GM21423 (cell line): ENCODE results near the gene RFX3.

Experiments used
- ATAC-seq: cut with Tn5 transposase; IDR thresholded peaks from one replicate; pipeline ENCODE4 v1.9.1; 2021; ENCODE audit warnings: mild to moderate bottlenecking, moderate library complexity; ENCODE audit not compliant: unreplicated experiment

The RFX3 gene

DNA sequence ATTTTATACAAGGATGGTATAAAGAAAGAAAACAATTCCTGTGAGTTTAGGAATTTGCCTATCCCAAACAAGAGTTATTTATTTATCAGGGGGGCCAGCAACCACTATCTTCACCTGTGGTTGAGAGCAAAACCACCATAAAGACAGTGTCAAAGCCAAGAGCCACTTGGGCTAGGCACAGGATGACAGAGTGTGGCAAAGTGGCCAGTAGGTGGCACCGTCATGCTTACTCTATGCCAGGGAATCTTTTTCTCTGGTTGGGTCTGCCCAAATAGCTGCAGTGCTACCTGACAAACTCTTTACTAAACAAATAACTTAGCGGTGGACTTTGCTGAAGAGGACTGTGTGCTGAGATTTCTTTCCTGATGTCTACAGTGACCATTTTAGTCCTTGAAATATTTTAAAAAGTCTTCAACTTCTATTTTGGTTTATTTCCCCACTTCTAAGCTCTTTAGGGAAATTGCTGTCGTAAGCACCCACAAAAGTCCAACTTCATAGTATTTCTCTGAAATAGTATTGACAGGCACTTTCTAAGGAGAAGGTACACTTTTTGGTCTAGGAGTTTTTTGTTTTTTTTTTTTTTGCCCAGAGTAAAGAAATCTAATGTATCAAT is 285.0 kb downstream of the RFX3 start:
- ATAC-seq = peak; percentile 94

DNA sequence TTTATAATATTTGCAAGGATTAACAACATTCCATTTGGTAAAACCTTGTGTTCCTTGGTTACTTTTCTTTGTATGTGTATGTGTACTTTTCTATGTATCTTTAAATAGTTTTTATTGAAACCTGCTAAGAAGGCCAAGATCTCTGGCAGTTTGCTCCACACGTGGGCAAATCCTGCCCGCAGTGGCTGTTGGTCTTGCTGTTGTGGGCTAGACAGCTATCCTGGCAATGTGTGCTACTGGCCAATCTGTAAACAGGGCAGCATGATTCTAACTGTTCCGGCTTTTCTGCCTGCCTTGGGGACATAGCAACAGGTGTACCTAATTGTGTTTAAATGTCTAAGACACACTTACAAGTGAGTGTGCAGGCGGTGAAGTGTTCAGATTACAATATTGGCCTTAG is 286.6 kb downstream of the RFX3 start:
- ATAC-seq = no peak

DNA sequence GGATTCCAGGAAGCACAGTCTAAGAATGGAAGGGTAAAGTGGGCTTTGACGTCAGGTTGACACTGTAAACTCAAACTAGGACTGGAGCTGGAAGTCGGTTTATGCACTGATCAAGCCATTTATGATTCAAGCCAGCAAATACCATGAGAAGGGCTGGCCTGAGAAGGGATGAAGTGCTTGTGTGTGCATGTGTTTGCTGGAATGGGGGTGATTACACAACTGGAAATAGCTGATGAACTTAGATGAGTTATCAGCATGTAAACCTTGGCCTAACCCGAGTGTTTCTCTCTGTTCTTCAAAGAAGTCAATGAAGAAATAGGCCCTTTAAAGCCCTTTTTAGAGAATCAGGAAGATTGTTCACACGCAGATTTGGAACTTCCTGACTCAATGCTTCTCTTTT is 287.6 kb downstream of the RFX3 start:
- ATAC-seq = no peak

DNA sequence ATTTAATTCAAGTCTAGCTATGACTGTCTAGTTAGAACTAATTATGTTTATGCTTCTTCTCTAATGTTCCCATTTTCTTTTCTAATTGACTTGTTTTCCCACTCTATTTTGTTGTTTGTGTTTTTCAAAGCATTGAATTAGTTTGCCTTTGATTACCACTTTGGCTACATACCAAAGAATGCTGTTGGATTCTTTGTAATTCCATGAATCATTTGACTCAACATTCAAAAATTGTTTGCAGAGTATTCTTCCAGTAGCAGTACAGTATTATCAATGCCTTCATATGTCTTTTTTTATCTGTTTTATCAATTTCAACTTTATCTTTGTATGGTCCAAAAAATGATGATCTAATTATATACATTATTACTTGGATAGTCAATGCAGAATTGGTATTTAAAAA is 288.7 kb downstream of the RFX3 start:
- ATAC-seq = no peak

DNA sequence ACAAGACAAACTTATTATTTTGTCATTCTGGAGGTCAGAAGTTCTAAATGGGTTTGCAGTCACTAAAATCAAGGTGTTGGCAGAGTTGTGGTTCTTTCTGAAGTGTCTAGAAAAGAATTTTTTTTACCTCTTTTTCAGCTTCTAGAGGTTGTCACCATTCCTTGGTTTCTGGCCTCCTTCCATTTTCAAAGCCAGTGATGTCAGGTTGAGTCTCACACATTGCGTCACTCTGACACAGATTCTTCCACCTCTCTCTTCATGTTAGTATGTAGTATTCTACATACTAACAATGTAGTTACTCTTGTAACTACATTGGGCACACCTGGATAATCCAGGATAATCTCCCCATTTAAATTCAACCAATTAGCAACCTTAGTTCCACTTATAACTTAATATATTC is 290.3 kb downstream of the RFX3 start:
- no peak for ATAC-seq

DNA sequence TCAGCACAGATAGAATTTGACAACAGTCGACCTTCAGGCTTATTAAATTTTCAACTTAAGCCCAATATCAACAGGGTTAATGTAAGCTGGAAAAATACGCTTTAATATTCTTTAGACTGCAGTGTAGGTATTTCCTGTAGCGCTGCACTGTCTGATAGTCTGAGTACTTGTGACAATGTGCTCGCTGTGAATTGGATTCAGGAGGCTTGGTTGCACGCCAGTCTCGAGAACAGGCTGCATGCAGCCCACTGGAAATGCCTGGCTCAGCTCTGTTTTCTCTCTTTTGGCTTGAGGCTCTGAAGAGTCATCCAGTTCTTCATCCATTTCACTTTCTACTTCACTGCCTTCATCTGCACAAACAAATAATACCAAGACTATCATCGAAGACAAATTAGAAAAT is 300.9 kb downstream of the RFX3 start:
- no peak for ATAC-seq

DNA sequence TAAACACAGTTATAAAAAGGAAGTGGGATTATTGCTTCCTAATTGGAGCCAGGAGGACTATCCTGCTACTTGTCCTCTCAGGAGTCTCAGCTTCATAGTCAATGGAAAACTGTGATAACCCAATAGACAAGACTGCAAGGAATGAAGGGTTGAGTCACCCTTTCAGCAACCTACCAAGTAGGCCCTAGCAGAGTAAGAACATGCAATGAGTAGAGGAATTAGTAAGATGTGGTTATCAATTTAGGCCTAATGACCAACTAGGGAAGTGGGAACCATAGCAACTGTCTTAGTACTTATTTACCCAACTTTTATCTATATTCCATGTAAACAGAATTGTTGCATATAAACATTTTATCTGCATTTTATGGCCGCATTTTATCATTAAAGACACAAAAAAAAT is 310.1 kb downstream of the RFX3 start:
- ATAC-seq = no peak

DNA sequence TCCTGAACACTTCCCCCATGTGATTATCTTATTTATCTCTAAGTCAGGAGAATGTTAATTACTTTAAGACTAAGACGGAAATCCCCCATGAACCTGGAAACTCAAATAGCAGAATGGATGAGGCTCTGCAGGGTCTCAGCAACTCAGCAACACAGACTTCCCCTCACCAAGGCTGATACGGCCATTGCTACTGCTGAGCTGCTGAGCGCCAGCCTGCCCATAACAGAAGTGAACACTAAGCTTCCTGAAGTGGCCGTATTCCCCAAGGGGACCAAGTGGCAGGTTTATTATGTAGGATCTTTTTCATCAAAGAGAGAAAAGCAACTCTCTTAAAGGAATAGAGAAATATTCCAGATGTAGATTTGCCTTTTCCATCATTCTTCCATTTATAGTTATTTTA is 311.1 kb downstream of the RFX3 start:
- ATAC-seq = no peak

DNA sequence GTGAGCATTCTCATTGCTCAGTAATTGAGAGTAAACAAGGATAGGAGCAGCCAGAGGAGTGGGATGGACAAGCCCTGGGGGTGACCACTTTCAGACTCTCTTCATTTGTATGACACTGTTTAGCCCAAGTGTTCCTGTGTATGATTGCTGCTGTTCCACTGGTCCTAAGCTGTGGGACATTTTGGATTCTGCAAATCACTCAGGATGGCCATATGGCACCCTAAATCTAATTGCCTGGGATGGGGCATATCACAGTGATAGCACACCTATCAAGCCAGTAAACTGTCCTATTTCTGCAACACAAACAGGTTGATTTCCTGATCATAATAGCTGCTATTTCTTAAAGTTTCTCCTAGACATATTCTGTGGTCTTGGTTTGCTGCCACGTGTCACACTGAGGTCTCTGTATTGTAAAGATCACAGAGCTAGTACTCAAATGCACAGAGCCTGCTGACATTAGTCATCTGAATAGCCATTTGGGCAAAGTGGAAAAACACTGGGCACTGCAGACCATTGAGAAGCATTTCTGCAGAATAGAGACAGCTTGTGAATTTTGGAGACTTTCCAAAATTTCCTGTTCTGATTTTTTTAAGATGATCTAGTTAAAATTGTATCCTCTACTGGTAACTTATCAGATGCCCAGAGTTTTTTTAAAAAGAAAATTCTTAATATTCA is 320.2 kb downstream of the RFX3 start:
- no peak for ATAC-seq

DNA sequence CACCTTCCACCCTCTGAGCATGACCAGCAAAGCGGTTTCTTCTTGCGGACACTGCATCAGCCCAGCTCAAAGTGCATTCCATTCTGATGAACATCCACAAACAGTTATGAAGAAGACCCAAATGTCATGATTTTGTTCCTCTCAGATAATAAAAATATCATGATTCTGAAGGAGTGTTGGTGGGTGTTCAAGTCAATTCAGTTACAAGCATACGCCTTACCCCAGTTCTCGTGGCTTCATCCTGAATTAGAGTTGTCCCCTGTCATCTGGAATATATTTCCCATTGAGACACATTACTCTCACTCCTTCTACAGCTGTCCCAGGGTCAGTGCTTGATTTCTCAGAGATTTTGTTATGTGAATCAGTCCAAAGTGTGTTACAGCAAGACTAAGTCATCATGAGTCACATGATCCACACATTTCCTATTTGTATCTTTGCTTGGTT is 325.4 kb downstream of the RFX3 start:
- no peak for ATAC-seq

DNA sequence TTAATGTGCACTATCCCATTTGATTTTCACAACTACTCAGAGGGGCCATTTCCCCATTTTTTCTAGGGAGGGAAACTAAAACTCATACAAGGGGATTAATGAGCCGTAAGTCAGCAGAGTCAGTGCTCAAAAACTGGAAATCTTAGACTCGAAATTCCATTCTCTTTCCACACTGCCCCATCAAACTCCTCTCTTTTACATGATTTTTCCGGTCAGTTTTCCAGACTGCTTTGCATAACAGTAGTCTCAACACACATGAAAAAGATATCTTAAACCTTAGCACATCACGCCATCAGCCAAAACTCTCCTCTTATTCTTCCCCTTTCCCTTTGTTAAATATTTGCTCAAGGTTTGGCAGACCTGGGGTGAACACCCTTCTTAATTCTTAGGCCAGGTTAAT is 332.0 kb downstream of the RFX3 start:
- ATAC-seq = no peak

DNA sequence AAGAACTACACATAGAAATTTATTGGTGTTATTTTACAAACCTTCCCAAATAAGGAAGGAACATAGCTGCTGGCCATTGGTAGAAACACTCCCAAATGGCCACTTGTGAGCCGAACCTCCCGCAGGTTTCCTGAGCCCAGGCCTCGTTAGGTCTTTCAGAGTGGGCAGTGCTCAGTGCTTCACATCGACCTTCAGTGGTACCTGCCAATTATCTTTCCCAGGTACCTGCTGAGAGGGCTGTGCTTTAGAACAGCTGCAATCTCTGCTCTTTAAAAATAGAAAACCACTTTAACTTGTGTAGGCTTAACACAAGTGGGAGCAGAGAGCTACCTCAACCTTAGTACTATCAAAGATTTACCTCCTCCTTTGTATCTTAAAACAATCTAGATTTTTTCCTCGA is 334.1 kb downstream of the RFX3 start:
- ATAC-seq = no peak

DNA sequence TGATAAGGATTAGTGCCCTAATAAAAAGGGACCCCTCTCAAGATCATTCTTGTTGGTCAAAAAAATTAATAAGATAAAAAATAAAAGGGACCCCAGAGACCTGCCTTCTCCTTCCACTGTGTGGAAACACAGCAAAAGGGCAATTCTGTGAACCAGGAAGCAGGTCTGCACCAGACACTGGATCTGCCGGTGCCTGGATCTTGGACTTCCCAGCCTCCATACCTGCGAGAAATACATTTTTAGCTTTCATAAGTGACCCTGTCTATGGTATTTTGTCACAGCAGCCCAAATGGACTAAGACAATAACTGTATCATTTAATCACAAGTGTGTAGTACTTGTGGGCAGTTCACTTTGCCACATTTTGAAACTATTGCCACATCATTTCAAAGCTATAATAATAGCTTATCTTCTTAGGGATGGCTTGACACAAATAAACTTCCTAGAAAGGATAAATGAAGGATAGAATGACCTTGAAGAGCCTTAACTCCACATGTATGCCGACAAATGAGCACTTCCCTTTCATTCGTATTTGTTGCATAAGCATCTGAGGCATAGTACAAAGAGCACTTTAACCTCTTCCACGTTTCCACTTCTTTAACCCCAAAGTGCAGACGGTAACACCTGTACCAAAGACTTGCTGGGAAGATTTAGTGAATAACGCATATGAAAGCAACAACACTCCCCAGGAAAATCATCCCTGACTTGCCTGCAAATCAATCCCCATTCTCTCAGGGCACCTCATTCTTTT is 336.5 kb downstream of the RFX3 start:
- no peak for ATAC-seq

DNA sequence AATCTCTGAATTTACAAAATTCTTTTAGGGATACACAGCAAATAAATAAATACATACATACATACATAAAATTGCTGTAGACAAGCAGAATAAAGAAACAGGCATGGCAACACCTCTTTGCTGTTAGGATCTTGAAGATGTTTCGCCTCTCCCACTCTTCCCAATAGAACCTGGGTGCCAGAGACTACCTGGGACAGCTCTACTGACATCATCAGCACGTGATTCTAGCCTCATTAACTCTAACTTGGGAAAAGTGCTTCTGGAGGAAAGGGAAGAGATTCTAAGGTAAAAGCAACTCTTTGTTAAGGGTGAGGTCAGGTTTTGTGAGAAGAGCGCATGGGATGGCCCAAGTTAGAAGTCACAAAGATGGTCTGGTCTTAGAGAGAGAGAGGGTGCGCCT is 339.1 kb downstream of the RFX3 start:
- ATAC-seq = no peak

DNA sequence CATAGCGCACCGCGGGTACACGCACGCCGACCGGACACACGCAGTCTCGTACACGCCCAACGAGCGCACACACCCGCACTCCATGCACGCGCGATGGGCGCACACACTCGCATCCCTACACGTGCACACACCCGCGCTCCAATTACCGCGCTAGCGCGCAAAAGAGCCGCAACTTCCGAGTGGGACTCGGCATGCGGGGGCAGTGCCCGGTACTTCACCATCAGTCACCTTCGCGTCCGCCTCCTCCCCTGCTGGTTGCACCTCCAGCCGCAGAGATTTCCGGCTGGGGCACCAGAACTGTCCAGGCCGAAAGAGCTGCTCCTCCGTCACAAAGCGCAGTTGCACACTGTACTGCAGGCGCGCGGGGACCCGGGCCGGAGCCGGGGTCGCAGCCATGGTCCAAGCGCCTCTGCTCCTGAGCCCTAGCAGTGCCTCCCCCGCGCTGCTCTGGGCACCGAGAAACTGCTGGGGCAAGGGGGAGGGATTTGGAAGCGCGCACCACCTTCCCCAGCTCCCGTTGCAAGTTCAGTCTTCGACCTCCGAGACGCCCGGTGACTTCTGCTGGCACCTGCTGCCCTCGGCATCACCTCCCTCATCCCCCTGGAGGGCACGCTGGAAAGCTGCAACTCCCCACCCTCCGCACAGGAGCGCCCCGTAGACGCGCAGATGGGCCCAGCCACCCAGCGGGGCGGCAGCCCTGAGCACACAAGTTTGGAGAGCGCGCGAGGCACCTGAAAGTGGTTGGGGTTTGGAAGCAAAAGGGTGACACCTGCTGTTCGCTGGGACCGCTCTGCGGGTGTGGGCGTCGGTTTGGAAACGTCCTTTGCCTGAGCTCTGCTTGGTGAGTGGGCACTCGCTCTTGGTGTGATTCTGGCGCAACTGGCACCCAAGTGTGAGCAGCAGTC is 344.5 kb downstream of the RFX3 start:
- ATAC-seq = peak; percentile 62

DNA sequence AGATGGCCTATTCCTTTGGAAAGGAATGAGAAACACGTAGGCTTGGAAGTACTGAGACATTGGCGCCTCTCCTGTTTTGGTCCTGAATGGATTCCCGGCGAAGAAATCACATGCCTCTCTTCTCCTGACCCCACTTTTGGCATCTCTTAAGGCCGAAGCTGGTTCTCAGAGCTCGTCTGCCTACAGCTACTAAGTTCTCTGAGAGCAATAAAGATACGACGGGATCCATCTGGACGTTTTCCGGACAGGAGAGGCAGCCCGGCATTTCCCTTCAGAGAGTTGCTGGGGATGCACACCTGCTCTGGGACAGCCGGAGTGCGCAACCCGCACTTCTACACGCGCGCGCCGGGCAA is 345.1 kb downstream of the RFX3 start:
- ATAC-seq = no peak

DNA sequence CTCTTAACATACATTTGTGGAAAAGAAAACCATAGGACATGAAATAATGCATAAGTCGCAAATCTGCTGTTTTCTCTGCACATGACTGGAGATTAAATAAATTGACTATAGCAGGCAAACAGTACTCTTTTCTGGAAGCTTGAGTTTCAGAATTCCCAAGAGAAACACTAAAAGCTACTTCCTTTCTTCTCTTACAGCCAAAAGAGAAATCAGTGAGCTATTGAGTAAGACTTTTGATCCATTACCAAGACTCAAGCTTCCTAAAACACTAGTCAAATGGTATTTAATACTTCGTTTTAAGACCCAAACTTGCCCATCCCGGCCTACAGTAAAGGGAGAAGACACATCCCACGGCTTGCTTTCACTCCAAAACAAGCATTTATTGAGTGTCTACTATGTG is 346.1 kb downstream of the RFX3 start:
- ATAC-seq = no peak

DNA sequence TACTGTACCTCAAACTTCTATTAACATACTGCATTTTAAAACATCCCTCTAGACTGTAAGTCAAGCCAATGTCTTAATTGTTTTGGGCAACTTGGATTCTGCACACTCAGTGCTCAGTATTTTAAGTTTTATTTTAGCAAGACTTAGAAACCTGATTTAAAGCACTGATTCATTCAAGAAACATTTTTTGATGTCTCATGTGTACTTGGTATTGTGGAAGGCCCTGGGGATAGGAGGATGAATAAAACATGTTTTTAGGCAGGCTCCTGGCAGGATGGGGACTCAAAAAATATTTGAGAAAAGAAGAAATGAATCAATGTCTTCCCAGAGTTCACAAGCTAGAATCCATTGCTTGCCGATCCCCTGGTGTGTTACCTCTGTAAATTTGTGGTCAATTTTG is 347.9 kb downstream of the RFX3 start:
- no peak for ATAC-seq

DNA sequence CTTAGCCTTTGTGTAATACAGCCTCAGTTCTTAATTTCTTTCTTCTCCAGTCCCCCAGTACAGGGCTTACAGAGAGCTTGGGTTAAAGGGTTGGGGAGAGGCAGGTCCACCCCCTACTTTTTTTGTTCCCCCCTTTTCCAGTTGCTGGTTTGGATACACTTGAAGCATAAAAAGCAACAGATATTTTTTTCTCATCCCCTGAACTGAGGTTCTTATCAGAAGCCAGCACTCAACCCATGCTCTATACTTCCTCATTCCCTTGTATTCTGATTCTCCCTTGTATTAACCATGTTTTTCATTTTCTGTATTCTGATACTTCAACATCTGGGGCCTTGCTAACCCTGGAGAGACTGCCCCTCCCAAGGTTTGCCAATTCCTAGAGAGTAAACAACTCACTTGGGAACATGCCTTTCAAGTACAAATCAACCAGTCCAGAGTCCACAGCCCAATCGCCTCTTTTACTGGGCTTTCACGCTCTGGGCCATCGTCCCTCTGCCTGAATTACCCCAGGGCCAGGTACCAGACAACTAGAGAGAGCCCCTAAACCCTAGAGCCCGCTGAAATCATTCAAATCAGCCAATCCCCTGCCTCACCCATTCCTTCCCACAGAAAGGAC is 348.5 kb downstream of the RFX3 start:
- no peak for ATAC-seq

DNA sequence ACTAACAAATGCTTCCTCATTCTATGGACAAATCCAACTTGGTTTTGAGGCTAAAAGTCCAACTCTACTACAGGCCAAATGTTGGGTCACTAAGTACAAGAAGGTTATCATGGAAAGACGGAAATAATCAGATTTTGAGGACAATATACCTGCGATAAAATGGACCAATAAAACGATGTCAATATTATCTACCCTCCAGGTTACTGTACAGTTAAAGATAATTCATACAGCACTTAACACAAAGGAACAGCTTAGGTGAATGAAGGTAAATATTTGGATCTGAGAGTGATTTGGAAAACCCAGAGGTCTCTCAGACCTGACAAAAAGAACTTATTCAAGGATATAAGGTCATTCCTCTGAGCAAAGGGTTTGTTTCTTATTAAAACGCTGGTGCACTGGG is 352.4 kb downstream of the RFX3 start:
- ATAC-seq = no peak

DNA sequence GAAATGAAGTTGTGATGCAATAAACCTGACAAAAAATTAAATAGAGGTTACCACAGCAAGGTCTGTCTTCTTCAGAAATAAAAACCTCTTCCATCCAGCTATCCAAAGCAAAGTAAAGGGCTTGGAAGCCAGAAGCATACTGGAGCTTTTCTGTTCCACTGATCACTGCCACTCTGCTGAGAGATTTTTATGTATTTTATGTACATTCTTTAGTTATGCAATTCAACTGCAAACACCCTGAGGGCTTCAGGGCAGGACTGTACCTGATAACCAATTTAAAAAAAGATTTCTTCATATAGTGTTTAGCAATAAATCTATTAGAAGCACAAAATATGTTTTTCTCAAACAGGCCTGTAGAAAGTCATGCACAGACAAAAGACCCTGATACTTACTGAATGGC is 355.0 kb downstream of the RFX3 start:
- no peak for ATAC-seq
